Activated CD8-positive, alpha-beta memory T cell treated with anti-CD3 and anti-CD28 coated beads, Interleukin-2, amount 10 ng/mL, durations not matched to agents 7 days and 5 days (primary cell): ENCODE data around the gene SLC25A25. TPM values are rescaled to one million over a fixed set of nuclear protein-coding genes. Genes with fewer than 3 reads are reported as not detected.

ENCODE experiments used
- total RNA-seq, 2 experiments: library from RNA; stranded (reverse); gene quantifications; one replicate each; pipeline ENCODE4 v1.2.3, GENCODE V29; 2021

SLC25A25 gene
- total RNA-seq, 2 experiments from 2014 or later: 16.5 to 18.1 TPM

Other genes with a start within 250 kb of the SLC25A25 start
- gene ENG, start 213.6 kb upstream of the SLC25A25 start, total RNA-seq: 10 to 100 TPM; 18.4 to 21.3 TPM
- gene AK1, start 190.6 kb upstream of the SLC25A25 start, total RNA-seq: 10 to 100 TPM; 33.6 to 34.3 TPM
- 10 to 100 TPM; 75.7 to 93.5 TPM for gene ST6GALNAC6, start 168.6 kb upstream of the SLC25A25 start, total RNA-seq
- gene ST6GALNAC4, start 151.2 kb upstream of the SLC25A25 start, total RNA-seq: 10 to 100 TPM; 64.7 to 71.4 TPM
- gene PIP5KL1, start 137.5 kb upstream of the SLC25A25 start, total RNA-seq: 1 to 10 TPM; 1.8 to 2.6 TPM
- 10 to 100 TPM; 51.4 to 53.5 TPM for gene DPM2, start 130.4 kb upstream of the SLC25A25 start, total RNA-seq
- gene EEIG1, start 87.2 kb upstream of the SLC25A25 start, total RNA-seq: 100 to 1,000 TPM in 1 of 2 experiments, 10 to 100 TPM in 1; 60.8 to 116 TPM
- 10 to 100 TPM; 13.8 to 16.7 TPM for gene NAIF1, start 912 bp upstream of the SLC25A25 start, total RNA-seq
- gene PTGES2, start 59.5 kb downstream of the SLC25A25 start, total RNA-seq: 10 to 100 TPM; 51.0 to 56.4 TPM
- gene LCN2, start 81.2 kb downstream of the SLC25A25 start, total RNA-seq: not detected
- gene BBLN, start 92.0 kb downstream of the SLC25A25 start, total RNA-seq: 10 to 100 TPM; 85.1 to 85.3 TPM
- gene CIZ1, start 123.3 kb downstream of the SLC25A25 start, total RNA-seq: 100 to 1,000 TPM; 140 to 153 TPM
- gene DNM1, start 135.1 kb downstream of the SLC25A25 start, total RNA-seq: under 1 TPM; 0.40 to 0.79 TPM
- 10 to 100 TPM; 47.6 to 57.2 TPM for gene GOLGA2, start 207.8 kb downstream of the SLC25A25 start, total RNA-seq
- 10 to 100 TPM; 11.8 to 12.1 TPM for gene SWI5, start 208.0 kb downstream of the SLC25A25 start, total RNA-seq